ENCODE data around the gene ARID4B. TPM values are rescaled to one million over a fixed set of nuclear protein-coding genes. Genes with fewer than 3 reads are reported as not detected.

ARID4B gene
- total and polyA plus RNA-seq, 2 donors (not counting 3 experiments of a cell fraction or from before 2014, with no cell fraction given), result 6.7 to 40.7 TPM

DNA sequence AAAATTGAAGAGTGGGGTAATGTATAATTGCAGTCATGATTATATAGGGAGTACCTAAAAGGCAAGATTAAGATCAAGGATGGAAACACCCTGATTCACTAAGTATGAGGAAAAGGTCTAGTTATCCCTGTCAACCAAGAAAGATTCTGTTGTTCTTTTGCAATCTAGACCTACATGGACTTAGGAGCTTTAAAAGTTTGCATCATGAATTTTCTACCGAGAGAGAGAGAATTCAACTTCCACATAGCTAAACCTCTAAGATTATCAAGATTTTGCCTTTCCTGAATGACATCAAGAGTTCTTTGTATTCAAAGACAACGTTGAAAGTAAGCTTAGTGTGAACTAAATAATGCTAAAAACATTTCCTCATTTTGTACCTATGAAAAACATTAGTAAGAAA is 88.1 kb downstream of the ARID4B start:
- Histone ChIP-seq H3K9ac (replicated peaks; ENCODE audit: extremely low read depth, insufficient read depth, low read length) (no peak overlapping the region), H3K36me3 (ENCODE audit: control insufficient read depth in 2 of 2, extremely low read depth in 1 of 2, insufficient read depth in 2 of 2, low read length in 2 of 2) (peaks cover 6 to 7% of the 10 kb centered on the region in 2 experiments), H3K4me3 (replicated peaks in 1 of 3; ENCODE audit: insufficient read depth in 1 of 3, low read depth in 1 of 3, low read length in 3 of 3) (no peak overlapping the region), H3K27me3 (ENCODE audit: control insufficient read depth in 2 of 2, insufficient read depth in 2 of 2, low read length in 2 of 2) (no peaks in the 10 kb centered on the region), H3K4me1 (ENCODE audit: control insufficient read depth, extremely low read depth, insufficient read depth, low read length) (no peaks in the 10 kb centered on the region), H3K9me3 (replicated peaks; ENCODE audit: control insufficient read depth, insufficient read depth, low read length) (no peaks in the 10 kb centered on the region), H3K9me1 (replicated peaks; ENCODE audit: control insufficient read depth, extremely low read depth, insufficient read depth, low read length) (no peaks in the 10 kb centered on the region), H3K79me2 (ENCODE audit: control insufficient read depth, insufficient read depth, low read length) (peaks cover 2% of the 10 kb centered on the region), H4K20me1 (replicated peaks; ENCODE audit: control insufficient read depth, extremely low read depth, insufficient read depth, low read length) (no peaks in the 10 kb centered on the region), H2AFZ (ENCODE audit: low read depth, low read length) (no peak overlapping the region), H3K4me2 (ENCODE audit: insufficient read depth, low read length) (no peak overlapping the region), H3K27ac (ENCODE audit: insufficient read depth, low read depth, low read length) (no peak overlapping the region)
- dilution Hi-C loops (cut with MboI; ENCODE audit: extremely low pct_ligation_motif_present, low sequenced_read_pairs) (no loop called here), intact Hi-C loops (cut with micrococcal nuclease) (no loop called here)
- no peak for FAIRE-seq
- CTCF ChIA-PET, result interaction anchor here (1.0 to 3.0 kb wide), 5 partner anchors 10 to 177 kb away, joined by 3 to 10 read pairs (median 5); no protein-coding TSS in a partner anchor
- no TSS peak for BruUV-seq (replicated peaks)
- TF ChIP-seq POLR2A (IDR thresholded peaks at IDR 0.05; ENCODE audit: low read depth, low read length), result no peak
- TF ChIP-seq MAX (IDR thresholded peaks at IDR 0.05; ENCODE audit: insufficient read depth, insufficient read length), result no peak
- no peak for TF ChIP-seq JUN (IDR thresholded peaks at IDR 0.05; ENCODE audit: borderline replicate concordance, insufficient read depth, insufficient read length, low read depth)
- no peak for TF ChIP-seq MYC (IDR thresholded peaks at IDR 0.05; ENCODE audit: low read depth, low read length)
- POLR2A ChIA-PET, result no interaction called here
- DNase-seq (ENCODE audit: low read depth, low spot score), result no peak

GRCh38 chr1:235238558-235238957 is 89.4 kb downstream of the ARID4B start:
- ChIA-PET CTCF (interaction anchor here (3.0 kb wide), 1 partner anchor 14 kb away, joined by 10 read pairs; no protein-coding TSS in a partner anchor), POLR2A (interaction anchor here (0.6 kb wide), 1 partner anchor 11 kb away, joined by 8 read pairs; no protein-coding TSS in a partner anchor)
- TF ChIP-seq JUN (IDR thresholded peaks at IDR 0.05; ENCODE audit: borderline replicate concordance, insufficient read depth, insufficient read length, low read depth), result no peak
- TF ChIP-seq POLR2AphosphoS5 (IDR thresholded peaks at IDR 0.05; ENCODE audit: insufficient read depth, low read depth, low read length), result no peak
- no peak for TF ChIP-seq GATA2 (IDR thresholded peaks at IDR 0.05; ENCODE audit: insufficient read depth, insufficient read length, low read depth, low read length)
- no peak for TF ChIP-seq MAX (IDR thresholded peaks at IDR 0.05; ENCODE audit: insufficient read depth, insufficient read length)
- no peak for TF ChIP-seq POLR2A (IDR thresholded peaks at IDR 0.05; ENCODE audit: low read depth, low read length)
- TF ChIP-seq FOS (IDR thresholded peaks at IDR 0.05; ENCODE audit: borderline replicate concordance, insufficient read depth, low read length), result no peak
- no peak for TF ChIP-seq MYC (IDR thresholded peaks at IDR 0.05; ENCODE audit: low read depth, low read length)
- TF ChIP-seq EZH2 (IDR thresholded peaks at IDR 0.05; ENCODE audit: borderline replicate concordance, low read depth, low read length, severe bottlenecking), result no peak
- TF ChIP-seq, protein P1, sequence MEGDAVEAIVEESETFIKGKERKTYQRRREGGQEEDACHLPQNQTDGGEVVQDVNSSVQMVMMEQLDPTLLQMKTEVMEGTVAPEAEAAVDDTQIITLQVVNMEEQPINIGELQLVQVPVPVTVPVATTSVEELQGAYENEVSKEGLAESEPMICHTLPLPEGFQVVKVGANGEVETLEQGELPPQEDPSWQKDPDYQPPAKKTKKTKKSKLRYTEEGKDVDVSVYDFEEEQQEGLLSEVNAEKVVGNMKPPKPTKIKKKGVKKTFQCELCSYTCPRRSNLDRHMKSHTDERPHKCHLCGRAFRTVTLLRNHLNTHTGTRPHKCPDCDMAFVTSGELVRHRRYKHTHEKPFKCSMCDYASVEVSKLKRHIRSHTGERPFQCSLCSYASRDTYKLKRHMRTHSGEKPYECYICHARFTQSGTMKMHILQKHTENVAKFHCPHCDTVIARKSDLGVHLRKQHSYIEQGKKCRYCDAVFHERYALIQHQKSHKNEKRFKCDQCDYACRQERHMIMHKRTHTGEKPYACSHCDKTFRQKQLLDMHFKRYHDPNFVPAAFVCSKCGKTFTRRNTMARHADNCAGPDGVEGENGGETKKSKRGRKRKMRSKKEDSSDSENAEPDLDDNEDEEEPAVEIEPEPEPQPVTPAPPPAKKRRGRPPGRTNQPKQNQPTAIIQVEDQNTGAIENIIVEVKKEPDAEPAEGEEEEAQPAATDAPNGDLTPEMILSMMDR (IDR thresholded peaks at IDR 0.05; ENCODE audit: extremely low read depth in 1 of 2, insufficient read depth in 1 of 2, low read depth in 1 of 2, low read length in 2 of 2), result no peak

More at GRCh38 chr1:235238558-235238957, 89.4 kb downstream of the ARID4B start:
- no peak overlapping the region for H3K27ac ChIP-seq (ENCODE audit: insufficient read depth, low read depth, low read length)
- intact Hi-C loops (cut with micrococcal nuclease) (no loop called here), dilution Hi-C loops (cut with MboI; ENCODE audit: extremely low pct_ligation_motif_present, low sequenced_read_pairs) (no loop called here)
- no peak overlapping the region for H2AFZ ChIP-seq (ENCODE audit: low read depth, low read length)
- H3K27me3 ChIP-seq (ENCODE audit: control insufficient read depth in 2 of 2, insufficient read depth in 2 of 2, low read length in 2 of 2), result no peaks in the 10 kb centered on the region
- H3K79me2 ChIP-seq (ENCODE audit: control insufficient read depth, insufficient read depth, low read length), result no peaks in the 10 kb centered on the region
- peaks cover 4% of the 10 kb centered on the region in 2 experiments for H3K36me3 ChIP-seq (ENCODE audit: control insufficient read depth in 2 of 2, extremely low read depth in 1 of 2, insufficient read depth in 2 of 2, low read length in 2 of 2)
- FAIRE-seq (no peak), DNase-seq (ENCODE audit: low read depth, low spot score) (no peak)
- H3K9me1 ChIP-seq (replicated peaks; ENCODE audit: control insufficient read depth, extremely low read depth, insufficient read depth, low read length), result no peaks in the 10 kb centered on the region
- no peak overlapping the region for H3K4me3 ChIP-seq (replicated peaks in 1 of 3; ENCODE audit: insufficient read depth in 1 of 3, low read depth in 1 of 3, low read length in 3 of 3)
- H3K9ac ChIP-seq (replicated peaks; ENCODE audit: extremely low read depth, insufficient read depth, low read length), result no peak overlapping the region
- no peaks in the 10 kb centered on the region for H3K4me1 ChIP-seq (ENCODE audit: control insufficient read depth, extremely low read depth, insufficient read depth, low read length)
- H3K4me2 ChIP-seq (ENCODE audit: insufficient read depth, low read length), result no peak overlapping the region
- H4K20me1 ChIP-seq (replicated peaks; ENCODE audit: control insufficient read depth, extremely low read depth, insufficient read depth, low read length), result no peaks in the 10 kb centered on the region
- BruUV-seq (replicated peaks), result no TSS peak
- H3K9me3 ChIP-seq (replicated peaks; ENCODE audit: control insufficient read depth, insufficient read depth, low read length), result no peaks in the 10 kb centered on the region
